WTC11 (cell line): Measurements from ENCODE around the gene TMEM158.

Source experiments
- ATF6 ChIP-seq: sonication (generic); formaldehyde crosslinking; IDR thresholded peaks from 2 replicates; pipeline ENCODE4 v1.8.1; 2023; ENCODE audit warnings: mild to moderate bottlenecking, missing genetic modification reagents
- CTCF ChIP-seq: fragments of 200-600 bp; IDR thresholded peaks from 2 replicates; pipeline ENCODE4 v1.8.0; 2022; ENCODE audit warnings: antibody characterized with exemption
- E2F4 ChIP-seq: sonication (generic); formaldehyde crosslinking; IDR thresholded peaks from 2 replicates; pipeline ENCODE4 v1.8.1; 2022; ENCODE audit warnings: low read depth, mild to moderate bottlenecking, moderate library complexity, missing genetic modification reagents, borderline replicate concordance
- SP1 ChIP-seq: sonication (generic); formaldehyde crosslinking; conservative IDR thresholded peaks from 2 replicates; pipeline ENCODE4 v1.8.1; 2022; ENCODE audit warnings: missing genetic modification reagents
- ZNF138 ChIP-seq: sonication (generic); formaldehyde crosslinking; conservative IDR thresholded peaks from 2 replicates; pipeline ENCODE4 v1.8.1; 2022; ENCODE audit warnings: mild to moderate bottlenecking, moderate library complexity, missing genetic modification reagents

GRCh38 chr3:45208586-45208985, 17.5 kb downstream of the TMEM158 start:
- TF ChIP-seq SP1 (CRISPR knock-in tag): no peak
- TF ChIP-seq E2F4 (CRISPR knock-in tag): no peak
- no peak for TF ChIP-seq CTCF
- no peak for TF ChIP-seq ATF6 (CRISPR knock-in tag)
- no peak for TF ChIP-seq ZNF138 (CRISPR knock-in tag)
